ENCODE results near the gene TDRD12.
"Not testable (repeated sequence)": the region's sequence is repeated elsewhere in the genome, so short reads cannot be mapped to it uniquely, and the experiment has no call there.

The TDRD12 gene

GRCh38 chr19:32842061-32842460 is 122.5 kb downstream of the TDRD12 start:
- no peak for DNase-seq

GRCh38 chr19:32843716-32844245 is 124.2 kb downstream of the TDRD12 start:
- DNase-seq, result no peak

- not testable (repeated sequence) for DNase-seq
These were observed 128.5 kb downstream of the TDRD12 start for GRCh38 chr19:32848035-32848434.

GRCh38 chr19:32852216-32852615 is 132.6 kb downstream of the TDRD12 start:
- no peak for DNase-seq

- DNase-seq, result not testable (repeated sequence)
These were observed 137.3 kb downstream of the TDRD12 start for GRCh38 chr19:32856818-32857217.

- no peak for DNase-seq
These were observed 138.0 kb downstream of the TDRD12 start for GRCh38 chr19:32857584-32857983.

GRCh38 chr19:32858155-32858554 is 138.6 kb downstream of the TDRD12 start:
- no peak for DNase-seq

- DNase-seq, result no peak
These were observed 139.0 kb downstream of the TDRD12 start for GRCh38 chr19:32858559-32858958.

GRCh38 chr19:32859591-32859990 is 140.0 kb downstream of the TDRD12 start:
- DNase-seq, result no peak

GRCh38 chr19:32861596-32861995 is 142.0 kb downstream of the TDRD12 start:
- DNase-seq, result no peak

GRCh38 chr19:32862173-32862572 is 142.6 kb downstream of the TDRD12 start:
- DNase-seq, result no peak

- DNase-seq, result no peak
These were observed 143.2 kb downstream of the TDRD12 start for GRCh38 chr19:32862741-32863140.

- no peak for DNase-seq
These were observed 143.7 kb downstream of the TDRD12 start for GRCh38 chr19:32863301-32863700.

GRCh38 chr19:32863841-32864240 is 144.3 kb downstream of the TDRD12 start:
- no peak for DNase-seq

- no peak for DNase-seq
These were observed 144.9 kb downstream of the TDRD12 start for GRCh38 chr19:32864318-32865007.

- no peak for DNase-seq
These were observed 145.8 kb downstream of the TDRD12 start for GRCh38 chr19:32865326-32865725.

GRCh38 chr19:32866061-32866460 is 146.5 kb downstream of the TDRD12 start:
- no peak for DNase-seq

- DNase-seq, result no peak
These were observed 147.1 kb downstream of the TDRD12 start for GRCh38 chr19:32866564-32867265.

- DNase-seq, result not testable (repeated sequence)
These were observed 147.9 kb downstream of the TDRD12 start for GRCh38 chr19:32867436-32867835.

GRCh38 chr19:32868206-32868950 is 148.8 kb downstream of the TDRD12 start:
- no peak for DNase-seq

- DNase-seq, result no peak
These were observed 149.9 kb downstream of the TDRD12 start, which contains the start of gene SLC7A9 for GRCh38 chr19:32869369-32869965. Gene SLC7A9, minus strand, starts transcription at chr19:32869767. Its CDS starts 1,233 bp downstream, at chr19:32868534.

- no peak for DNase-seq
These were observed 150.5 kb downstream of the TDRD12 start for GRCh38 chr19:32869966-32870573.
